Prostate gland (tissue), 2 donors: ENCODE results near the gene RAB6B.

Source experiments
- CTCF ChIP-seq, 4 experiments: fragments of 200-600 bp in 2 of 4; fragments of 450-650 bp in 2 of 4; sonication (generic) in 2 of 4; IDR thresholded peaks; 1 replicate in 3 of 4; 2 replicates in 1 of 4; pipeline ENCODE4 v1.5.1; 2016 to 2019; ENCODE audit warnings: antibody characterized with exemption in 4 of 4, mild to moderate bottlenecking in 2 of 4, moderate library complexity in 2 of 4
- POLR2AphosphoS5 ChIP-seq: sonication (generic); formaldehyde crosslinking; IDR thresholded peaks from one replicate; pipeline ENCODE4 v1.6.1; 2017; ENCODE audit warnings: antibody characterized with exemption

DNA sequence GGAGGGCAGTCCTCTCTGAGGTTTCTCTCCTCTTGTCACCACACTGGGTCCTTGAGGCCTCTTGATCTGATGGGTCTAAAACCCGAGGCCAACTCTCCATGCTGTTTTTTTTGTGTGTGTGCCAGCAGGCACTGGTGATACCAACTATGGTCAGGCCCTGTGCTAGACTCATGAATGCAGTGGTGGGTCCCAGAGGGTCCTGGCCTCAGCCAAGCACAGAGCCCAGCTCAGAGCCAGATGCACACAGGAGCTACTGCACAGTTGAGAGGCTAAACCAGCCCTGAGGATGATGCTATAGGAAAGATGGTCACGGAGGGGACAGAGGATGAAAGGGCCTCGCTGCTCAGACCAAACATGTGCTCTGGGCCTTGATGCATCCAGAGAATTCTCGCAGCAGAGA lies 33.5 kb downstream of the RAB6B start:
- no peak for TF ChIP-seq CTCF (IDR thresholded peaks at IDR 0.05)
- no peak for TF ChIP-seq POLR2AphosphoS5
